Stimulated activated CD4-positive, alpha-beta T cell treated with anti-CD3 and anti-CD28 coated beads, Interleukin-1b, Interleukin-23, amount 100 ng/mL, for 1 hour (primary cell): ENCODE measurements around the gene EFCAB12.
"Not testable (repeated sequence)": the region's sequence is repeated elsewhere in the genome, so short reads cannot be mapped to it uniquely, and the experiment has no call there.

Source experiments
- DNase-seq, 2 donors: peaks; one replicate each; pipeline ENCODE4 v3.0.0-alpha.2; 2020; ENCODE audit warnings: low read depth in 2 of 2

Gene EFCAB12

DNA sequence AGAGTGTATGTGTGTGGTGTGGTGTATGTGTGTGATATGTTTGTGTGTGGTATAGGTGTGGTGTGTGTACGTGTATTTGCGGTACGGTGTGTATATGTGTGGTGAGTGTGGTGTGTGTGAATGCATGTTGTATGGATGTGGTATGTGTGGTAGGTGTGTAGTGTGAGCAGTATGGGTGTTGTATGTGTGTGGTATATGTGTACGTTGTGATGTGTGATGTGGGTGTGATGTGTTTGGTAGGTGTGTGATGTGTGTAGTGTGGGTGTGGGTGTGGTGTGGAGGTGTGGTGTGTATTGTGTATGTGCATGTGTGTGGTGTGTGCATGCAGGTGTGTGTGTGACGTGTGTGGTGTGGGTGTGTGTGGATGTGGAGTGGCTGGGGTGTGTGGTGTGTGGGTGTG, 58.7 kb downstream of the EFCAB12 start:
- DNase-seq: no peak

DNA sequence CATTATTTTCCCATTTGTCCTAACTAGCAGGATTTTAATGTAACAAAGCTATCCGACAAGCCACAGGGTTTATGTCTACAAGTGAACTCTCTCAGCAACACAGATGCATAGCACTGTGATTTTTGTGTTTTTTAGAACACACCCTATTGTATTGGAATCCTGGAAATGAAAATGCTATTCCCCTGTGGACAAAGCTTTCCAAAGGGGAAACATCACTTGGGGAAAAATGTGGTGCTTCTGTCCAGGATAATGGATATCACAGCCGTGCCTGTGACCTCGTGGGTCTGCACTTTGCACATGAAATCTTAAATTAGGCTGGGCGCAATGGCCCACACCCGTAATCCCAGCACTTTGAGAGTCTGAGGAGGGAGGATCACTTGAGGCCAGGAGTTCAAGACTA, 60.6 kb downstream of the EFCAB12 start:
- no peak for DNase-seq

DNA sequence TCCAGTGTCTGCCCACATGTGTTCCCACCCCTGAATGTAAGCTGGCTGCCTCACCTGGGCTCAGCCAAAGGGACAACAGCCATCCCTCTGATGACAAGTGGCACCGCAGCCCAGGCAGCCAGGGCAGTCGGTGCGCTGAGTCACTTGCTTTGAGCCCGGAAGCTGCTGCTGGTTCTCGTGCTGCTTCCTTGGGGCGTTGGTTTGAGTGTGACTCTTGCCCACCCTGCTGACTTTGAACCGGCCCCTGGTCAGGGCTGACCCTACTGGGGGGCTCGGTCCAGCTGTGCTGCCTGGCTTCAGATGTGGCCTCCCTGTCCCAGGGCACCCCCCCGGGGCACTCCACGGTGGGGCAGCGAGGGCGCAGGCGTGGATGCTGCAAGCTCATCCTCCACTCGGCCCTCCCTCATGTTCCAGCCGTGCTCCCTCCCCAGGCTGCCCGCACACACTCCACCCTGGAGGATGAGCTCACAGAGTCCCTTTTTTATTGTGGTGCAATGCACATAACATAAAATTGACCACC, 62.1 kb downstream of the EFCAB12 start:
- DNase-seq: no peak

DNA sequence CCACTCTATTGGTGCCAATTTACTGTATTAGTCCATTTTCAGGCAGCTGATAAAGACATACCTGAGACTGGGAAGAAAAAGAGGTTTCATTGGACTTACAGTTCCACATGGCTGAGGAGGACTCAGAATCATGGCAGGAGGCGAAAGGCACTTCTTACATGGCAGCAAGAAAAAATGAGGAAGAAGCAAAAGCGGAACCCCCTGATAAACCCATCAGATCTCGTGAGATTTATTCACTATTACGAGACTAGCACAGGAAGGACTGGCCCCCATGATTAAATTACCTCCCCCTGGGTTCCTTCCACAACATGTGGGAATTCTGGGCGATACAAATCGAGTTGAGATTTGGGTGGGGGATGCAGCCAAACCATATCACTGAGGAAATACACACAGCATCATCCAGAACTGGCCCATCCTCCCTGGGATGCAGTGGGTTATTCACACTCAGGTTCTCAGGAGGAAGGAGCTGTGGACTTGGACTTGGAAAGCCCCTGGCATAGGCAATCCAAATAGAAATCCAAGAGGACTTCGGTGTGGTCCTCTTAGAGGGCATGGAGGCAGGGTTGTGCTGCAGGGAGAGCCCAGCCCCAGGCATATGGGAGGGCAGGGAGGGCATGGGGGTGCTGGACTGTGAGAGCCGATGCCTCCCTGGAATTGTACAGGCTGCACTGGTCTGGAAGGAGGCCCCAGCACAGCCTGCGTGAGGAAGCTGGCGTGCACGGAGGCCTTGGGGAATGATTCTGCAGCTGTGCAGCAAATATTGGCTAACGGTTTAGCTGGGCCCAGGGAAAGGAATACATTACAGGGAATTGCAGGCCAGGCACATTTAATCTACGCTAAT, 62.9 kb downstream of the EFCAB12 start:
- DNase-seq: no peak

DNA sequence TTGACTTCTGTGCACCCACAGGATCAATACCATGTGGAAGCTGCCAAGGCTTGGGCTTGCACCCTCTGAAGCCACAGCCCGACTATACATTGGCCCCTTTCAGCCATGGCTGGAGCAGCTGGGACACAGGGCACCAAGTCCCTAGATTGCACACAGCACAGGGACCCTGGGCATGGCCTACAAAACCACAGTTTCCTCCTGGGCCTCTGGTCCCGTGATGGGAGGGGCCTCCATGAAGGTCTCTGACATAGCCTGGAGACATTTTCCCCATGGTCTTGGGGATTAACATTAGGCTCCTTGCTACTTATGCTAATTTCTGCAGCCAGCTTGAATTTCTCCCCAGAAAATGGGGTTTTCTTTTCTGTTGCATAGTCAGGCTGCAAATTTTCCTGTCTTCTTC, 63.6 kb downstream of the EFCAB12 start:
- not testable (repeated sequence) for DNase-seq

DNA sequence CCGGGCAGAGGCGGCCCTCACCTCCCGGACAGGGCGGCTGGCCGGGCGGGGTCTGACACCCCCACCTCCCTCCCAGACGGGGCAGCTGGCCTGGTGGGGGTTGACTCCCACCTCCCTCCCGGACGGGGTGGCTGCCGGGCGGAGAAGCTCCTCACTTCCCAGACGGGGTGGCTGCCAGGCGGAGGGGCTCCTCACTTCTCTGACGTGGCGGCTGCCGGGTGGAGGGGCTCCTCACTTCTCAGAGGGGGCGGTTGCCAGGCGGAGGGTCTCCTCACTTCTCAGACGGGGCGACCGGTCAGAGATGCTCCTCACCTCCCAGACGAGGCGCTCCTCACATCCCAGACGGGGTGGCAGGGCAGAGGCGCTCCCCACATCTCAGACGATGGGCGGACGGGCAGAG, 65.1 kb downstream of the EFCAB12 start:
- DNase-seq: not testable (repeated sequence)

DNA sequence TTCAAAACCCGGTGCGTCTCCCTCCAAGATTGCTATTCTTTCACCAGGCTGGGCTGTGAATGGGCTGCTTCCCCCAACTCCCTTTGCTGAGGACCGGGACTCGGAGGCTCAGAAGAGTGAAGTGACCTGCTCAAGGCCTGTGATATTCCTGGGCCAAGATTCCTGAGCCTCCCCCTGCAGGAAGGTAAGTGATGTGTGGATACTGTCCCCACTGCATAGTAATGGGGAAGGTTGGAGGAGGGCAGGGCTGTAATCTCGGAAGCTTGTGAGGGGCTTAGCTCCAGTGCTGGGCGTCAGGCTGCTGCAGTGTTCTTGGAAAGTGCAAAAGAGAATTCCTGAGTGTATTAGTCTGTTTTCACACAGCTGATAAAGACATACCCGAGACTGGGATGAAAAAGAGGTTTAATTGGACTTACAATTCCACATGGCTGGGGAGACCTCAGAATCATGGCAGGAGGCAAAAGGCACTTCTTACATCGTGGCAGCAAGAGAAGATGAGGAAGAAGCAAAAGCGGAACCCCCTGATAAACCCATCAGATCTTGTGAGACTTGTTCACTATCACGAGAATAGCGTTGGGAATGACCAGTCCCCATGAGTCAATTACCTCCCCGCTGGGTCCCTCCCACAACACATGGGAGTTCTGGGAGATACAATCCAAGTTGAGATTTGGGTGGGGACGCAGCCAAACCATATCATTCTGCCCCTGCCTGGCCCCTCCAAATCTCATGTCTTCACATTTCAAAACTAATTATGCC, 67.6 kb downstream of the EFCAB12 start:
- no peak for DNase-seq

DNA sequence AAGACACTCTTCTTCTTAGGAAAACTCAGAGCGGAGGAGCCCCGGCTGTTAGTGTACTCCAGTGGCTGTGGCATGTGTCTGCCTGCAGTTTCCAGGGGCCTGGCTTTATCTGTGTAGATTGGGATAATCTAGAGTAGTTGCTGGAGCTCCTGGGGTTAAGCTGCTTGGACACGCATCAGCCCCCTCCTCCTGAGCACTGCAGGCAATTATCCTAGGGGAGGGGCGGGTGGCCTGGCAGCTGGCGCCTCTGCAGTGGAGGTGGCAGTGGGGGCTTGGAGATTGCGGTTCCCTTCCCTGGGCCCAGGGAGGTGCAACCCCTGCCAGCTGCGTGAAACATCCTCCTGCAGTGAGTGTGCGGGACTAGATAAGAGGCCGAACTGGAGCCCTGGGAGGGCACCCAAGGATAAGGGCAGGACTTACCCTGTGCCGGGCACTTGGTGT, 68.2 kb downstream of the EFCAB12 start:
- no peak for DNase-seq

DNA sequence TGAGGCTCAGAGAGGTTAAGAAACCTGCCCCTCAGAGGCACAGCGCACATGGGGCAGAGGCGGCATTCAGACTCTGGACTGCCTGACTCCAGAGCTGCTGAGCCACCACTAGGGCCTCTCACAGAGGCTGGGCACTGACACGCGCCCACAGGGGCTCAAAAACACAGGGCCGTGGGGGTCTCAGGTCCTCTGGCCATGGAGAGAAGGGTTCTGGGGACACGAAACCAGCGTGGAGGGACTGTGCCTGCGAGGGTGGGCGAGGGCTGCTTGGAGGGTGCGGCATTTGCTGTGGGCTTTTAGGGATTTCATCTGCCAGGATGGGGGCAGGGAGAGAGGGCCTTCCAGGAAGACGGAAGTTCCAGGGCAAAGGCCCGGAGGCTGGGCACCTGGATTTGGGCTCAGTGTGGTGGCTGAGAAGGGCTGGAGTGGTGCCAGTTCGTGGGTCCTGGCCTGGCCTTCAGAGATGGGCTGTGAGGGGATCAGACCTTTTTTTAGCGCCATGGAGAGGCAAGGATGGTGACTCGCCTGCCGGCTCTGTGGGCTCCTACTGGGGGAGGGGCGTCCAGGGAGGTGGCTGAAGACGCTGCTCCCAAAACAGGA, 69.6 kb downstream of the EFCAB12 start:
- no peak for DNase-seq

DNA sequence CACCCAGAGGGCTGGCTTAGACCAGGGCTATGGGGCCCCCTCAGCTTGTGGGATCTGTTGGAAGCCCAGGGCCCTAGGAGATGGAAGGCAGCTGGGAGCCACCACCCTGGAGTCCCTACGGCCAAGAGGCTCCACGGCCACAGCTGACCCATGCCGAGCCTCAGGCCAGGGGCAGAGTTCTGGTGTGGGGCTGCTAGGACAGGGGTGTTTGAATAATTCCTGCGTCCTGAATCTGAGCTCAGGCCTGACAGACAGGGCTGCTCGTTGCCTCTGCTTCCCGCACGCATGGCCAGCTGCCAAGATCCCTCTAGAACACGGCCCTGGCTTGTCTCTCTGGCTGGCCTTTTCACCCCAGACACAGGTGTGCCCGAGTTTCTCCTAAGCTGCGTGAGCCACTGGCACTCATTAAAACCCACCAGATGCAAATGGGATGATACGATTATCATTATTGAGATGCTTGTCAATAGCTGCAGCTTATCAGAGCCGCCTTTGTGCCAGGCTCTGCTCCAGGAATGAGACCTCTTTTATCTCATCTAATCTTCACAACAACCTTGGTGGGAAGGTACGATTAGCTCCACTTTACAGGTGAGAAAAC, 70.2 kb downstream of the EFCAB12 start:
- DNase-seq: no peak

DNA sequence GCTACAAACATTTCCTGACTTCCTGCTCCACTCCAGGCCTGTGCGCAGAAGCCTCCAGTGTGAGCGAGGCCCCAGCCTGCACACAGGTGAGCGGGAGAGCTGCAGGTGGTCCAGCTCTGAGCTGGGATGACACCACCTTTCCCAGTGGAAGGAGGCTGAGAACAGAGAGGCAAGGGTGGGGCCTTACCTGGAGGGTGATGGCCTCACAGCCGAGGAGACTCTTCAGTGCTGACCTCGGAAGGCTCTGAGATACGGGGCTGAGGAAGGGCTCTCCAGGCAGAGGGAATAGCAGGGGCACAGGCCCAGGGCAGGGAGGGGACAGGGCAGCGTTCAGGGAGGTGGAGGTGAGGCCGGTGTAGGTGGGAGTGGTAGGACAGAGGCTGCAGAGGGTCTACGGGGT, 70.8 kb downstream of the EFCAB12 start:
- no peak for DNase-seq

DNA sequence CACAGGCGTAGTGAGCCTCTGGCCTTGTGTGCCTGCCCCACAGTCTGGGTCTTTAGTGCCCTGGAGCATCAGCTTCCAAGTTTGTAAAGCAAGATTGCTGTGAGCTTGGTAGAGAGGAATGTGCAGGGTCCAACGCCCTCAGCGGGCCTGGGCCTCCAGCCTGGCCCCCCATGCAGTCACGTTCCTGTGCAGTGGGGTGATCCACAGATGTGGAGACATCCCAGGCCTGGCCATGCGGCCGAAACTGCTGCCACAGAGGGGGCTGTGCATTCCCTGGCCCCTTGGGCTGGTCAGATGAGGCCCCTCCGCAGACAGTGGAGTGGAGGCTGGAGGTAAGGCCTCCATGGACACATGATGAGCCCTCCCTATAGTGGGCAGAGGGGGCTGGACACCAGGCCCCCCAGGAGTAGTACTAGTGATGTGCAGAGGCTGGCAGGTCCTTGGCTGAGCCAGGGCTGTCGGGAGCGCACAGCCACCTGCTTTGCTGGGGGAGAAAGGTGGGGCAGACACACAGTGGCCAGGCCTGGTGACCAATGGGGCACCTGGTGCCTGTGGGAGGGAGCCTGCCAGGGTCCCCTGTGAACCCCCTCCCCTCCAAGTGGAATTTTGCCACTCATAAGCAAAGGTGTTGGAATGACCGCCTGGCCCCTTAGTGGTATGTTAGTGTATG, 71.5 kb downstream of the EFCAB12 start:
- DNase-seq: no peak

DNA sequence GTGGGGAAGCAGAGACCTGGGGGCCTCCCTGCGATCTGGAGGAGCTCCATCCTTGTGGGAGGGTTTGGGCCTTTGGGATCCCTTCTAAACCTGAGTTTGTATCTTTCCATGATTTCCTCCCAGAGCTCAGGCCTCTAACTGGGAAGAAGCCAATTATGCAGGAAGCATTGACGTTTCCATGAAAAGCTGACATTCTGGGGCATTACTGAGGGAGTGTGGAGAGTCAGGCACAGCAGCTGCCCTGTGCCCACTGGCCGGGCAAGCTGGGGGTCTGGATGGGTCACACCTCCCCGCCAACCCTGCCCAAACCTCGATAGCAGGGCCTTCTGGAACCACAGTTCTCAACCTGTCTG, 74.9 kb downstream of the EFCAB12 start:
- no peak for DNase-seq

DNA sequence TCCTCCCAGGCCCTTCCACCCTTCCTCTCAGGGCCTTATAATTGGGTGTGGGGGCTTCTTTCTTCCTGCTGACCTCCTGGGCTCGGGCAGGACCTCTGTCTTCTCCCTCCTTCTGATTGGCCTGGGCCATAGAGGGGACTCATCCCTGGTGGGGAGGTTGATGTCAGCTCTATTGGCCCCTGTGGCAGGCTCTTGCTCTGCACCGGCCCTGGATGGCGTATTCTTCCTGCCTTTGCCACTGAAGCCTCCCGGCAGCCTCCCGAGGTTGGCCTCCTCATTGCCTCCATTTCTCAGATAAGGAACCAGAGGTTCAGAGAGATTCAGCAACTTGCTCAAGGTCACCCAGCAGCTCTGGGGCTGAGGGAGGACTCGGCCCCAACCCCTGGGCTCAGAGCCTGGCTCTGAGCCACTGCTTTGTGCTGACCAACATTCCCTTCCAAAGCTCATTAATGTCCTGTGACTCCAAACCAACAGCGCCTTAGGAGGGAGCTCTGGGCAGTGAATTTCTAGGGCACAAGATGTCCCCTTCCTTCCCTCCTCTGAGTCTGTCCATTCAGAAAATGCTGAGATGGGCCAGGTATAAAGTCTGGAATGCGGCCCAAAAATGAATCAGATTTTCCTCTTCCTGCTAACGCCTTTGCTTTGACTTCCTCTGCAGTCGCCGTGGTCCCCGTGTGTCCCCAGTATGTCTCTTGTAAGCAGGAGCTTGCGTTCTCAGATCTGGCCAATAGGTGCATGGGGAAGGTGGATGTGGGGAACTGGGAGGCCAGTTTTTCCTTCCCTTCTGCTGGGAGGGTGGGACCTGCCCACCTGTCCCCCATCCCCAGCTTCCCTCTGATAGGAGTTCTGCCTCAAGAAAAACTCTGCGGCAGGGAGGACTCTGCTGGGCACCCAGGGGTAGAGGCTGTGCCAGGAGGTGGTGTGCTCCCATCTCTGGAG, 75.5 kb downstream of the EFCAB12 start:
- no peak for DNase-seq

DNA sequence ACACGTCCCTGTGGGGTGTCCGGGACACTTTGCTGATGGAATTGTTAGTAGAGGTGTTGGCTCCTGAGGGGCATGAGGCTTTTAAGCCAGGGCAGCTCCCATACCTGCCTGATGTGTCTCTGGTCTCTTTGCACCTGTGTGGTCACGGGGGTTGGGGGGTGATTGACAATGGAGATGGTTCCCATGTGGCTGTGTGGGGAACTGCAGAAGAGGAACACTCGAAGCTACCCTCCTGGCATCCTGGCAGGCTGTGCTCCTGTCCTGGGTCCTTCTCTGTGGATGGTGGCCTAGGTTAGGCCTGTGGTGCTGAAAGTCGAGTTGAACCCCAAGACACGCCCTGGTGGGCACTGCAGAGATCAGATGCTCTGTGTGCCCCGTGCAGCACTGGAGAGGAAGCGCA, 76.4 kb downstream of the EFCAB12 start:
- DNase-seq: no peak
